ENCODE data around the gene SGCA.

The SGCA gene

GRCh38 chr17:50173335-50173941 lies 7.6 kb downstream of the SGCA start:
- Histone ChIP-seq H3K9ac (ENCODE audit: low read depth, low read length) (no peak overlapping the region), H3K27me3 (ENCODE audit: insufficient read depth, low read length) (no peaks in the 10 kb centered on the region), H3K36me3 (ENCODE audit: insufficient read depth, low read depth, low read length) (no peaks in the 10 kb centered on the region), H3K4me3 (ENCODE audit: low read length) (no peak overlapping the region), H3K9me3 (ENCODE audit: insufficient read depth, low read depth, low read length) (no peaks in the 10 kb centered on the region), H3K4me1 (ENCODE audit: insufficient read depth, low read length) (peaks cover 7% of the 10 kb centered on the region), H3K27ac (ENCODE audit: low read length) (no peak overlapping the region)

GRCh38 chr17:50174444-50174843 lies 8.6 kb downstream of the SGCA start:
- no peak overlapping the region for H3K9ac ChIP-seq (ENCODE audit: low read depth, low read length)
- H3K27ac ChIP-seq (ENCODE audit: low read length), result no peak overlapping the region
- peaks cover 11% of the 10 kb centered on the region for H3K4me1 ChIP-seq (ENCODE audit: insufficient read depth, low read length)

GRCh38 chr17:50175035-50175807 lies 9.4 kb downstream of the SGCA start:
- H3K4me1 ChIP-seq (ENCODE audit: insufficient read depth, low read length), result peaks cover 11% of the 10 kb centered on the region
- no peak overlapping the region for H3K9ac ChIP-seq (ENCODE audit: low read depth, low read length)
- H3K36me3 ChIP-seq (ENCODE audit: insufficient read depth, low read depth, low read length), result no peaks in the 10 kb centered on the region
- no peaks in the 10 kb centered on the region for H3K9me3 ChIP-seq (ENCODE audit: insufficient read depth, low read depth, low read length)
- no peak overlapping the region for H3K4me3 ChIP-seq (ENCODE audit: low read length)
- no peaks in the 10 kb centered on the region for H3K27me3 ChIP-seq (ENCODE audit: insufficient read depth, low read length)
- no peak overlapping the region for H3K27ac ChIP-seq (ENCODE audit: low read length)

More at GRCh38 chr17:50174444-50174843, 8.6 kb downstream of the SGCA start:
- no peaks in the 10 kb centered on the region for H3K9me3 ChIP-seq (ENCODE audit: insufficient read depth, low read depth, low read length)
- no peak overlapping the region for H3K4me3 ChIP-seq (ENCODE audit: low read length)
- H3K27me3 ChIP-seq (ENCODE audit: insufficient read depth, low read length), result no peaks in the 10 kb centered on the region
- no peaks in the 10 kb centered on the region for H3K36me3 ChIP-seq (ENCODE audit: insufficient read depth, low read depth, low read length)

DNA sequence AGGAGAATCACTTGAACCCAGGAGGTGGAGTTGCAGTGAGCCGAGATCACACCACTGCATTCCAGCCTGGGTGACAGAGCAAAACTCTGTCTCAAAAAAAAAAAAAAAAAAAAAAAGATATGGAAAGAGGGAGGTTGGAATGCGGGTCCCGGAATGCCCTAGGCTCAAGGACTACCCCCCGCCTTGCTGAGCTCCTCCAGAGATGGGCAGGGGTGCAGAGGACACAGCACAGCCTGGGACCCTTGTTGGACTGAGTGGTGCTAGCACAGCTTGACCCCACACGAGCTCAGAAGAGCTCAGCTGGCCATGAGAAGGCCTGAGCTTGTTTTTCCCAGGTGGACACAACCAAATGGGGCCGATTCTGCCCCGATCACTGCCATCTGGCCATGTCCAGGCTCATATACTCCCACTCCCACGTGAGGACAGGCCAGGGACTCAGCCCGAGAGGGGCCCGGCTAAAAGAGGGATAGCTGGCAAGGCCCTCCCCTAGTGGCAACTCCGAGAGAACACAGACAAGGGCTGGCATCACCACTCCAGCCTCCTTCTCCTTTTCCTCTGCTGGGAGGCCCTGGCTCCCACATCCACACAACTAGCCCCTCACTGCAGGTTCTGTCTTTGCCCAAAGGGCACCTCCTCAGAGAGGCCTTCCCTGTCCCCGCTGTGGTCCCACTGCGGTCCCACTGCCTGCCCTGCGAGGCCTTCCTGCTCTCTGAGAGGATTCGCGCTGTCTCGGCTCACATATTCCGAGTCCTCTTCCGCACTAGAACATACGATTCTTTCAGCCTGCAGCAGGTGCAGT lies 11.0 kb downstream of the SGCA start:
- Histone ChIP-seq H3K9me3 (ENCODE audit: insufficient read depth, low read depth, low read length) (no peaks in the 10 kb centered on the region), H3K9ac (ENCODE audit: low read depth, low read length) (no peak overlapping the region), H3K27me3 (ENCODE audit: insufficient read depth, low read length) (no peaks in the 10 kb centered on the region), H3K27ac (ENCODE audit: low read length) (no peak overlapping the region), H3K4me1 (ENCODE audit: insufficient read depth, low read length) (peaks cover 11% of the 10 kb centered on the region), H3K4me3 (ENCODE audit: low read length) (no peak overlapping the region), H3K36me3 (ENCODE audit: insufficient read depth, low read depth, low read length) (no peaks in the 10 kb centered on the region)

DNA sequence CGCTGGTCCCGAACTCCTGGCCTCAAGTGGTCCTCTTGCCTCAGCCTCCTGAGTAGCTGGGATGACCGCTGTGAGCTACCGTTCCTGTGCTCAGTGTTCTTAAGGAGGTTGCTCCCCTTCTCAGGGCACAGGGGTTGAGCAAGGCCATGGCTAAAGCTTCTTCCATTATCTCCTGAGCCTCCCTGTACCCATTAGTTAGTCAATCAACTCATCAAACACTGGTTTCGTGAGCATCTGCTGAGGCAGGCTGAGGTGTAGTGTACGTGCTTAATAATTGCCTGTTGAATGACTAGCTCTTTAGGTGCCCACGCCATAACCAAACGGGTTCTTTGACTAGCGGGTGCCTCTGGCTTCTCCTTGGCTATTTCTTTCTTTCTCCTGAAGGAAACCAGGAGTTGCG lies 11.7 kb downstream of the SGCA start:
- Histone ChIP-seq H3K36me3 (ENCODE audit: insufficient read depth, low read depth, low read length) (no peaks in the 10 kb centered on the region), H3K27me3 (ENCODE audit: insufficient read depth, low read length) (no peaks in the 10 kb centered on the region), H3K4me3 (ENCODE audit: low read length) (no peak overlapping the region; the same call in 1 of the 2 replicates), H3K9me3 (ENCODE audit: insufficient read depth, low read depth, low read length) (no peaks in the 10 kb centered on the region), H3K9ac (ENCODE audit: low read depth, low read length) (peak overlapping the region; percentile 38; the same call in 1 of the 2 replicates), H3K27ac (ENCODE audit: low read length) (no peak overlapping the region), H3K4me1 (ENCODE audit: insufficient read depth, low read length) (peaks cover 11% of the 10 kb centered on the region)

DNA sequence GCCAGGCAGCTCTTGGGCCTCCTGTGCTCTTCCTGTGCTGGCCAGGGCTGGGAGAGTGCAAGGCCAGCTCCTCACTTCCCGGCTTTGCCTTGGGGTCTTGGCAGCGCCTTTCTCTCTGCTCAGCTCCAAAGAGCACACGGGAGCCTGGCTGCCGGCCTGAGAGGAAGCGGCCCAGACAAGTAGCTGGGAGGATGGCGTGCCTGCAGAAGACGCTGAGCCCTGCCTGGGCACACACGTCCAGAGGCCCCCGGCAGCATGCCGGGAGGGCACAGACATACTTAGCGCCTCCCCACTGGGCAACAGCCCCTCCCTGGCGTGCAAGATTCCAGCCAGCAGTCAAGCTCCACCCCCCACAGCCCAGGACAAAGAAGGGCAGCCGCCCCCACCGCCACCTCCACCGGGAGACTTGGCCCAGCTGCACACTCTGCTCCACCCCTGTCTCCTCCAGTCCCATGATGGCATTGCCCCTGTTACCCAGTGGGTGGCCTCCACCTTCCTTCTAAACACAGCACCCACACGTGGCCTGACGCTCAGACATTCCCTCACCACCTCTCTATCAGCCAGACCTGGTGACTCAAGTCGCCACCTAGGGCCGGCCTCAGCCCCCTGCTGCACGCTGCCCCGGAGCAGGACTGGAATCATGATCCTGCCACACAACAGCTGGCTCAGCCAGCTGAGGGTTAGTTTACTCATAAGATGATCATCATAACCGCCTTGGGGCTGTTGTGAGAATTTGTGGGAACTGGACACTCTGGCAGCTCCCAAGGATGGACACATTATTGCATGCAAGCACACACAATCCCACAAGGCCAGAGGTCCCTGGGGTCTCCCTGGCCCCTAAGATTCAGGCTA lies 12.4 kb downstream of the SGCA start:
- Histone ChIP-seq H3K27ac (ENCODE audit: low read length) (no peak overlapping the region), H3K27me3 (ENCODE audit: insufficient read depth, low read length) (no peaks in the 10 kb centered on the region), H3K4me3 (ENCODE audit: low read length) (peak overlapping the region; percentile 38; the same call in 1 of the 2 replicates), H3K4me1 (ENCODE audit: insufficient read depth, low read length) (peaks cover 14% of the 10 kb centered on the region), H3K36me3 (ENCODE audit: insufficient read depth, low read depth, low read length) (no peaks in the 10 kb centered on the region), H3K9ac (ENCODE audit: low read depth, low read length) (peak overlapping the region; percentile 38; the same call in 1 of the 2 replicates), H3K9me3 (ENCODE audit: insufficient read depth, low read depth, low read length) (no peaks in the 10 kb centered on the region)

DNA sequence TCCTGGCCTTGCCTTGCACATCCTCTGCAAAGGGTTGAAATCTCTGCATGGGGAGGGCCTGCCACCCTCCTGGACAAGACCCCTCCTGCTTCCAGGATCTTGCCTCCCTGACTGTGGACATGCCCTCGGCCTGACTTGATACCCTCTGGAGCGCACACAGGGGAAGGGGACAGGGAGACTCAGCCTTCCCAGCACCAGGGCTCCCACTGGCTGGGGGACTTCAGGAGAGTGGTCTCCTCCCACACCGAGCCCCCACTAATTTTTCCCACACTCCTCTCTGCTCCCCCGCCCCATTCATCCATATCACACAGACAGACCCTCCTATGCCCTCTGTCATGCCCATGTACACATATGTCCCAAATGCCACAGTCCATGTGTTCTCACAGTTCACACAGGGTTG lies 14.3 kb downstream of the SGCA start:
- Histone ChIP-seq H3K9ac (ENCODE audit: low read depth, low read length) (no peak overlapping the region), H3K9me3 (ENCODE audit: insufficient read depth, low read depth, low read length) (no peaks in the 10 kb centered on the region), H3K27me3 (ENCODE audit: insufficient read depth, low read length) (no peaks in the 10 kb centered on the region), H3K4me1 (ENCODE audit: insufficient read depth, low read length) (peaks cover 17% of the 10 kb centered on the region; the same call in 1 of the 2 replicates), H3K36me3 (ENCODE audit: insufficient read depth, low read depth, low read length) (no peaks in the 10 kb centered on the region), H3K27ac (ENCODE audit: low read length) (no peak overlapping the region), H3K4me3 (ENCODE audit: low read length) (no peak overlapping the region)

DNA sequence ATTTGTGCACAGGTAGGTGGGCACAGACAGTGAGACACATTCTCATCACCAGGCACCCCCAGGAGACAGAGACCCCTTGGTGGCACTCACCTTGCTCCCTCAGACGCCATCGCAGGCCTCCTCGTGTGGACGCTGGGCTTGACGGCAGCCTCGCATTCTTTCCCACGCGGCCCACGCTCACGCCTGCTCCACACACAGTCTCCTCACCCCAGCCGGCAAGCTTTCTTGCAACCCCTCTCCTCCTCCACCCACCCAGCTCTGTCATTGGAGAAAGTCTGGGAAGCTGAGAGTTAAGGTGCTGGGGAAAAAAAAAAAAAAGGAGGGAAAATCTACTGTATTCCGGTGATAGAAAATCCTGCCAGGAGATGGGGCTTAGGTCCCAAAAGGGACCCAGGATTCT lies 14.8 kb downstream of the SGCA start:
- no peaks in the 10 kb centered on the region for H3K27me3 ChIP-seq (ENCODE audit: insufficient read depth, low read length)
- H3K9ac ChIP-seq (ENCODE audit: low read depth, low read length), result no peak overlapping the region
- H3K27ac ChIP-seq (ENCODE audit: low read length), result no peak overlapping the region
- peaks cover 17% of the 10 kb centered on the region; the same call in 1 of the 2 replicates for H3K4me1 ChIP-seq (ENCODE audit: insufficient read depth, low read length)
- no peaks in the 10 kb centered on the region for H3K9me3 ChIP-seq (ENCODE audit: insufficient read depth, low read depth, low read length)
- no peak overlapping the region for H3K4me3 ChIP-seq (ENCODE audit: low read length)
- H3K36me3 ChIP-seq (ENCODE audit: insufficient read depth, low read depth, low read length), result peaks cover 3% of the 10 kb centered on the region; the same call in 1 of the 2 replicates

DNA sequence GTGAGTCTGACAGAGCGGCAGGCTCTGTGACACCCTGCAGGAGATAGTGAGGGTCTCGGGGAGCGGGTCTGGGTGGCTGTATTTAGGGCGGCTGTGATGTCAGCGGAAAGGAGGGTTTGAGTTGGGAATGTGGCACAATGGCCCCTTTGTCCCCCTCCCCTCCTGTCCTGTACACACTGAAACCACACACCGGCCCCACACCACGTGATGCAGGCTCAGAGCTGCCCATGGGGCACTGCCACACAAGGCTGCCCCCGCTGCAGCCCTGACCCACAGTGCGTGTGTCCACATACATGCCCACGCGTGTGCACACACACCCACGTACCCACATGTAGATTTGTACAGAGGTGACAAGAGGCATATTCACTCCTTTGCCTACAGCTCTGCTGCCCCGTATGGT lies 15.3 kb downstream of the SGCA start:
- Histone ChIP-seq H3K27me3 (ENCODE audit: insufficient read depth, low read length) (no peaks in the 10 kb centered on the region), H3K4me3 (ENCODE audit: low read length) (no peak overlapping the region), H3K27ac (ENCODE audit: low read length) (no peak overlapping the region), H3K9me3 (ENCODE audit: insufficient read depth, low read depth, low read length) (no peaks in the 10 kb centered on the region), H3K4me1 (ENCODE audit: insufficient read depth, low read length) (peaks cover 17% of the 10 kb centered on the region; the same call in 1 of the 2 replicates), H3K36me3 (ENCODE audit: insufficient read depth, low read depth, low read length) (peaks cover 8% of the 10 kb centered on the region), H3K9ac (ENCODE audit: low read depth, low read length) (no peak overlapping the region)

DNA sequence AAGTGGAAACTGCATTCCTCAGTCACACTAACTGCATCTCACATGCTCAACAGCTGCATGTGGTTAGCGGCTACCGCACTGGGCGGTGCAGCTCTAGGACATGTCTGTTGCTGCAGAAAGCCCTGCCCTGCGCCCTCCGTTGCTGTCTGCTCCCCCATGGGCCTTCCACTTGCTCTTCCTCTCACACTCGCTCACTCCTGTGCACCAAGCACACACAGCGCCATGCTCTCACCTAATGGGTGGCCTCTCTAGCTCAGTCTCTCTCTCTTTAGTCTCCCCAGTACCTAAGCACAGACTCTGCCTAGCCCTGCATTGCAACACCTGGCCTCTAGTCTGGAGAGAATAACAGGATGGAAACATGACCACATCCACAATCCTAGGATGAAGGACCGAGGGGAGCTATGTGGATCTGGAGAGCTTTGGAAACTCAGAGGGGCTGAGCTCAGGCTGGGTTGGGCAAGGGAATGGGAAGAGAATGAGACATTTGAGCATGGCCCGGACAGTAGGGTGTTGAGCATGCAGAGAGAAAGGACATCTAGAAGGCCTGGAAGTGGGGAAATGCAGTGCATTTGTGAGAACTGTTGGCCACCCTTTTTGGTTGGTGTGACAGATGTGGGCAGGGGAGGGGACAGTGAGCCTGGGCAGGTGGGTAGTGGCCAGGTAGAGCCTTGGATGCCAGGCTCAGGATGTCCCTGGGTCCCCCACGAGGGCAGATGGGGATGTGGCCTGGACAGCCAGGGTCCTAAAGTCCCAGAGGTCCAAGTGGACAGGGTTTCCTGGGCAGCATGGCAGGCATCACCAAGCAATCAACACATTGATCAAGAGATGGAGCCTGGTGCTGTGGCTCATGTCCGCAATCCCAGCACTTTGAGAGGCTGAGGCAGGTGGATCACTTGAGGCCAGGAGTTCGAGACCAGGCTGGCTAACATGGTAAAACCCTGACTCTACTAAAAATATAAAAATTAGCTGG lies 16.1 kb downstream of the SGCA start:
- Histone ChIP-seq H3K4me3 (ENCODE audit: low read length) (no peak overlapping the region), H3K4me1 (ENCODE audit: insufficient read depth, low read length) (peaks cover 17% of the 10 kb centered on the region; the same call in 1 of the 2 replicates), H3K36me3 (ENCODE audit: insufficient read depth, low read depth, low read length) (peaks cover 13% of the 10 kb centered on the region), H3K27ac (ENCODE audit: low read length) (no peak overlapping the region), H3K27me3 (ENCODE audit: insufficient read depth, low read length) (no peaks in the 10 kb centered on the region), H3K9ac (ENCODE audit: low read depth, low read length) (no peak overlapping the region), H3K9me3 (ENCODE audit: insufficient read depth, low read depth, low read length) (no peaks in the 10 kb centered on the region)

All from iPS-20b (cell line).